Fibroblast of skin of scalp (primary cell): ENCODE results near the gene MESD.

ENCODE experiments used
- DNase-seq: peaks from one replicate; pipeline ENCODE4 v3.0.0-alpha.2; 2013

The MESD gene

GRCh38 chr15:80932989-80933388 is 56.6 kb downstream of the MESD start:
- no peak for DNase-seq

GRCh38 chr15:80932513-80932815 is 57.2 kb downstream of the MESD start:
- no peak for DNase-seq

- DNase-seq = no peak
Measured at GRCh38 chr15:80931721-80932512, 57.7 kb downstream of the MESD start.

GRCh38 chr15:80931191-80931590 is 58.4 kb downstream of the MESD start:
- DNase-seq = no peak

- no peak for DNase-seq
Measured at GRCh38 chr15:80929689-80930088, 59.9 kb downstream of the MESD start.

- DNase-seq = peak; percentile 60
Measured at GRCh38 chr15:80929225-80929624, 60.4 kb downstream of the MESD start.

- no peak for DNase-seq
Measured at GRCh38 chr15:80926126-80926525, 63.5 kb downstream of the MESD start.

GRCh38 chr15:80925597-80926059 is 64.0 kb downstream of the MESD start:
- DNase-seq = no peak

- no peak for DNase-seq
Measured at GRCh38 chr15:80924278-80924677, 65.3 kb downstream of the MESD start.

GRCh38 chr15:80923668-80924067 is 66.0 kb downstream of the MESD start:
- no peak for DNase-seq

GRCh38 chr15:80921736-80922410 is 67.7 kb downstream of the MESD start:
- DNase-seq = no peak

- no peak for DNase-seq
Measured at GRCh38 chr15:80920271-80920699, 69.3 kb downstream of the MESD start.

- DNase-seq = no peak
Measured at GRCh38 chr15:80918196-80918783, 71.3 kb downstream of the MESD start.

- no peak for DNase-seq
Measured at GRCh38 chr15:80916056-80916455, 73.6 kb downstream of the MESD start.

GRCh38 chr15:80915472-80915871 is 74.1 kb downstream of the MESD start:
- DNase-seq = no peak

GRCh38 chr15:80913541-80913940 is 76.1 kb downstream of the MESD start:
- DNase-seq = no peak

GRCh38 chr15:80912673-80913072 is 76.9 kb downstream of the MESD start:
- DNase-seq = no peak

- DNase-seq = no peak
Measured at GRCh38 chr15:80911821-80912220, 77.8 kb downstream of the MESD start.

GRCh38 chr15:80906159-80906766 is 83.4 kb downstream of the MESD start:
- peak; percentile 31 for DNase-seq

- no peak for DNase-seq
Measured at GRCh38 chr15:80904998-80905397, 84.6 kb downstream of the MESD start.

GRCh38 chr15:80902298-80902801 is 87.3 kb downstream of the MESD start:
- DNase-seq = no peak

GRCh38 chr15:80898040-80898439 is 91.6 kb downstream of the MESD start:
- DNase-seq = no peak
